NOMO-1 (cell line): ENCODE data around the gene SIGLEC15.
"Not testable (repeated sequence)": the region's sequence is repeated elsewhere in the genome, so short reads cannot be mapped to it uniquely, and the experiment has no call there.

Source experiments
- DNase-seq, 2 experiments: peaks; one replicate each; lab custom pipeline; 2025; ENCODE audit not compliant: unreplicated experiment in 2 of 2; lab: John Stamatoyannopoulos, UW

SIGLEC15 gene

DNA sequence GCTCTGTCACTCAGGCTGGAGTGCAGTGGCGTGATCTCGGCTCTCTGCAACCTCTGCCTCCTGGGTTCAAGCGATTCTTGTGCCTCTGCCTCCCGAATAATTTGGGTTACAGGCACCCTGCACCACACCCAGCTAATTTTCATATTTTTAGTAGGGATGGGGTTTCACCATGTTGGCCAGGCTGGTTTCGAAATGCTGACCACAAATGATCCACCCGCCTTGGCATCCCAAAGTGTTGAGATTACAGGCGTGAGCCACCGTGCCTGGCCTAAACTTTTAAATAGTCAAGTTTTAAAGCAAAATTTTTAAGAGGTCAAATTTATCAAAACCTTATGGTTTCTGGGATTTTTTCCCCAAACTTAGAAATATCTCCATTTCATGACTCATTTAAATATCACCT is 6.7 kb upstream of the SIGLEC15 start:
- DNase-seq, result peak in 1 of 2 experiments; percentile 22

- peak; percentile 31 to 41 for DNase-seq
Observed at GRCh38 chr18:45820106-45820745, 5.2 kb upstream of the SIGLEC15 start.

GRCh38 chr18:45821026-45821425 is 4.4 kb upstream of the SIGLEC15 start:
- DNase-seq, result no peak

DNA sequence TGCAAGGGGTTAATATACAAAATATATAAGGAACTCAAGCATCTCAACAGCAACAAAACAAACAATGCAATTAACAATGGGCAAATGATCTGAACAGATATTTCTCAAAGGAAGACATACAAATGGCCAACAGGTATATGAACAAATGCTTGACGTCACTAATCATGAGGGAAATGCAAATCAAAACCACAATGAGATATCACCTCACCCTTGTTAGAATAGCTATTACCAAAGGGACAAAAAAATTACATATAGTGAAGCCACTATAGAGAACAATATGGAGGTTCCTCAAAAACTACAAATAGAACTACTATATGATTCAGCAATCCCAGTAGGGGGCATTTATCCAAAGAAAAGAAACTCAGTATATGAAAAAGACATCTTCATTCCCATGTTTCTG is 3.8 kb upstream of the SIGLEC15 start:
- DNase-seq, result no peak

DNA sequence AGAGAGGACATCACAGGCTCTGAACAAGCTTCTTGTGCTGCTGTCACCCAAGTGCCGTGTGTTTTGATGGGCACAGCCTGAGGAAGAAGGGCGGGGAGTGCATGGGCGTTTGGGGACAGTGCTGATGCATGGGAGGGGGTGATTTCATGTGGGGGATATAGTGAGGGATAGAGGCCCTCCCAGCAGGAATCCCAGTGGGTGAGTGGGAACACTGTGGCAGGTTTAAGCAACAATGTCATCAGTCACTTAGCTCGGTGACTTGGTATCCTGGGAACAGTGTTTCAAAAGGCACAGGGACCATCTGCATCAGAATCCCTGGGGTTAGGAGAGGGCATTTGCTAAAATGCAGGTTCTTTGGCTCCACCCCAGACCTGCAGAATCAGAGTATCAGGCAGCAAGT is 609 bp downstream of the SIGLEC15 start:
- DNase-seq, result no peak

GRCh38 chr18:45826716-45827115 is 1.2 kb downstream of the SIGLEC15 start:
- DNase-seq, result not testable (repeated sequence)

DNA sequence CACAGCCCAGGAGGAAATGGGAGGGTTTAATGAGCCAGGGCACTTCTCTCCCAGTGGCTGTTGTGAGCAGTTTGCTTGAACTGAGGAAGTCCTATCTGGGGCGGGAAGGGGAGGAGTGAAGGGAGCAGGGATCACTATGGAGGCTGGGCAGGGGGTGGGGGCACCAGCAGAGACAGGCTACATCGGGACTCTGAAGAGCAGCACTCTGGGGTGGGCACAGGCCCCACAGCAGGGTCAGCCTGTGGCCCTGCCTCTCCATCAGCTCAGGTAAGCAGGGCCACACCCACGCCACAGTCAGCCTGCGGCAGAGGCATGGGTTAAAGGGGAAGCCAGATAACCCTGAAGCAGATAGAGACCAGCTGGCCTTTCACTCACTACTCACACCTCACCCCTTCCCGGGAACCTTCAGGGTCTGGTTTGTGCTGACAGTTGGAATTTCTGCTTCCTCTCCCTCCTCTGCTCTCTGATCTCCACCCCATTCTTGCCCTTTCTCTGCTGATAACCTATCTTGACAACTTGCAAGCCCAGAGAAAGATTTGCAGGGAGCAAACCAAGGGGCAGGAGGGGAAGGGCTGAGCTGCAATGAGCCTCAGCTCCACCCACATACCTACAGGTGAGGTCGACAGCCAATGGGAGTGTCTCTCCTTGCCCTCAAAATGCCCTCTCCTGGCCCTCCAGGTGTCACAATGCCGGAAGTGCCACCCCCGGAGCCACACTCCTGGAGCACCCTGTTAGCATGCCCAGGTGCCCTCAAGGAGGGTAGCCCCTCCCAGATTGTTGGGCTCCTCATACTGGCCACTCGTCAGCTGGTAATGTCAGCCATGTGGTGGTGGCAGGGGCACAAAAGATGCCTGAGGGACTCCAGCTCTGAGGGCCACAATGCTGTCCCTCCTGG is 3.7 kb downstream of the SIGLEC15 start:
- peak; percentile 40 to 68 for DNase-seq

DNA sequence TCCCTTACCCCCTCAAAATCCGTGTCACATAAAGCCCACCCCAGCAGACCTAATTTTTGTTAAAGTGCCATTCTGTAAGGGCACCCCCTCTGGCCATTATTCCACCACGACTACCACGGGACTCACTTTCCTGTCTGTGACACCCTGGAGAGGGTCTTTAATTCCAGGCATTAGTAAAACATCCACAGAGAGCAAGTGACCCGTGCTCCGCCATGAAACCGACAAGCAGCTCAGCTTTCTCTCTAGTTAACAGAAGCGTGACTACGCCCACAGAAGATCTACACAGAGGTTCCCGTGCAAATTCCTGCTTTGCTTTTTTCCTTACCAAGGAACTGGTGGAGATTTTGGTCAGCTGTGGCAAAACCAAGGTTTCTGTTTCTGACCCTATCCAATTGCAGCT is 4.4 kb downstream of the SIGLEC15 start:
- DNase-seq, result no peak

- no peak for DNase-seq
Observed at GRCh38 chr18:45830917-45831316, 5.4 kb downstream of the SIGLEC15 start.

GRCh38 chr18:45833846-45834245 is 8.4 kb downstream of the SIGLEC15 start:
- DNase-seq, result no peak

GRCh38 chr18:45834306-45834705 is 8.8 kb downstream of the SIGLEC15 start:
- DNase-seq, result no peak

DNA sequence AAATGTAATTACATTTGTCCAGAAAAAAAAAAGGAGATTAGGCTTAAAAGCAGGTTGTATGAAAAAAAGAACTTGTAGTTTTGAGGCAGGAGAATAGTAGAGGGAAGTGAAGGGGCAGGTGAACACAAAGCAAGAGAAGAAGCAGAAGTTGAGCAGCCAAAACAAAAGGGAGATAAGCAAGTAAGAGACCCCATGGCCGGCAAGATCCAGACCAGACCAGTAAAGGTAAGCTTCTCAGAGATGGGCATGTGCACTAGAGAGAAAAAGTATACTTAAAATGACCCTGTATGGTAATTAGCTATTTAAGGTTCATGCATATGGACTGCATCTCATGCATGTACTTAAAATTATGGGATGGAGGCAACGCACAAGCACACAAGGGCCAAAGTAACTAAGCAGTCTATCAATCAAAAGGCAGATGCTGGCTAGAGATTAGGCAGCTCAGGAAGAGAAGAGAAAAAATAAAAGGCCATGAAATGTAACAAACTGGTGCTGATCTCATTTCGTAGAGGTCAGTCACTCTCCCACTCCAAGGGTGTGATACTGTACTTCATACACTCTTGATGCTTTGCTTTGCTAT is 9.7 kb downstream of the SIGLEC15 start:
- no peak for DNase-seq

- no peak for DNase-seq
Observed at GRCh38 chr18:45836242-45837205, 11.0 kb downstream of the SIGLEC15 start.

DNA sequence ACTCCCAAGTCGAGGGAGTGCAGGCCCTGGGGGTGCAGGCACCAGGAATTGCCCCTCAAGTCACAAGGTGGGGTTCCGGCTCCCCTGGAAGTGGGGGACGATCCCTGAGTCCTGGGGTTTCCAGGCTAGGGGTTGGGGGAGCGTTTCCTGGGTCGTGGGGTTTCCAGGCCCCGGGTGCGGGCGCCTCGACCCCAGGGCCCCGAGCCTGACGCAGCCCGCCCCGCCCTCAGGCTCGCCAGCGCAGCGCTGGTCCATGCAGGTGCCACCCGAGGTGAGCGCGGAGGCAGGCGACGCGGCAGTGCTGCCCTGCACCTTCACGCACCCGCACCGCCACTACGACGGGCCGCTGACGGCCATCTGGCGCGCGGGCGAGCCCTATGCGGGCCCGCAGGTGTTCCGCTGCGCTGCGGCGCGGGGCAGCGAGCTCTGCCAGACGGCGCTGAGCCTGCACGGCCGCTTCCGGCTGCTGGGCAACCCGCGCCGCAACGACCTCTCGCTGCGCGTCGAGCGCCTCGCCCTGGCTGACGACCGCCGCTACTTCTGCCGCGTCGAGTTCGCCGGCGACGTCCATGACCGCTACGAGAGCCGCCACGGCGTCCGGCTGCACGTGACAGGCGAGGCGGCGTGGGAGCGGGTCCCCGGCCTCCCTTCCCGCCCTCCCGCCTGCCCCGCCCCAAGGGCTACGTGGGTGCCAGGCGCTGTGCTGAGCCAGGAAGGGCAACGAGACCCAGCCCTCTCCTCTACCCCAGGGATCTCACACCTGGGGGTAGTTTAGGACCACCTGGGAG is 12.0 kb downstream of the SIGLEC15 start:
- peak; percentile 68 to 82 for DNase-seq

GRCh38 chr18:45838302-45839070 is 13.0 kb downstream of the SIGLEC15 start:
- no peak for DNase-seq

DNA sequence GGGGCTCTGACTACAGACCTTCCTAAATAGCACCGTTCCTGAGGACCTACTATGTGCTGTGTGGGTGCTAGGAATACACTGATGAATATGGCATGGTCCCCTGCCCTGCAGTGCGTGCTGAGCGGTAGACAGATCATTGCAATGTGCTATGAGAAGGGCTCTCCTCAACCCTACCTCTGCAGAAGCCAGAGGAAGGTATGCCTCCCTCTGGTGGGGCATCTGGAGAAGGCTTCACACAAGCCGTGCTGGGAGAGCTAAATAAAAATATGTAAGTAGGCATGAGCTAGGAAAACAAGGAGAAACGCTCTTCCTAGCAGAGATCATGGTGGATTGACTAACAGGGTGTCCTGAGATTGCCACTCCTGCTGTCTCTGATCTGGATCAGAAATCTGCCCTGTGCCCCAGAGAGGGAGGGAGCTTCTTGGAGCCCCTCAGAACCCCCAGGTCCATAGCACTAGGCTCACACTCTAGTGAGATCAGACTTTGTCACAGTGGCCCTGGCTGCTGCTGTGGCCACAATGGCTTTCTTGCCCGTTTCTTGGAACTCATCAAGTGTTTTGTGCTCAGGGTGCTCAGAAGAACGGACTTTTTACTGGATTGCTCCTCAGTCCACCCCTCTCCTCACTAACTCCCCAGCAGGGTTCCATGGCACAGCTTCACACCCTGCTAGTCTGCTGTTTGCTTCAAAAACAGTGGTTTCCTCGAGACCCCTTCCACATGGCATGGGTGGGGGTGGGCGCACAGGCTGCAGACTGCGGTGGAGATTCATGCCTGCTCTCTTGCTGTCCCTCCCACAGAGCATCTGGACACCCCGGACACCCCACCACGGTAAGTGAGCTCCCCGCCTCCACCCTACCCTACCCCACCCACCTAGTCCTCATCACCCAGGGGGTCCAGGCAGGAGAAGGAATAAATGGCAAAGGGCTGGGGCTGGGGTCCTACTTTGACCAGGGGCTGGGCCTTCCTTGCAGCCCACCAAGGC is 14.2 kb downstream of the SIGLEC15 start:
- peak; percentile 24 to 26 for DNase-seq

DNA sequence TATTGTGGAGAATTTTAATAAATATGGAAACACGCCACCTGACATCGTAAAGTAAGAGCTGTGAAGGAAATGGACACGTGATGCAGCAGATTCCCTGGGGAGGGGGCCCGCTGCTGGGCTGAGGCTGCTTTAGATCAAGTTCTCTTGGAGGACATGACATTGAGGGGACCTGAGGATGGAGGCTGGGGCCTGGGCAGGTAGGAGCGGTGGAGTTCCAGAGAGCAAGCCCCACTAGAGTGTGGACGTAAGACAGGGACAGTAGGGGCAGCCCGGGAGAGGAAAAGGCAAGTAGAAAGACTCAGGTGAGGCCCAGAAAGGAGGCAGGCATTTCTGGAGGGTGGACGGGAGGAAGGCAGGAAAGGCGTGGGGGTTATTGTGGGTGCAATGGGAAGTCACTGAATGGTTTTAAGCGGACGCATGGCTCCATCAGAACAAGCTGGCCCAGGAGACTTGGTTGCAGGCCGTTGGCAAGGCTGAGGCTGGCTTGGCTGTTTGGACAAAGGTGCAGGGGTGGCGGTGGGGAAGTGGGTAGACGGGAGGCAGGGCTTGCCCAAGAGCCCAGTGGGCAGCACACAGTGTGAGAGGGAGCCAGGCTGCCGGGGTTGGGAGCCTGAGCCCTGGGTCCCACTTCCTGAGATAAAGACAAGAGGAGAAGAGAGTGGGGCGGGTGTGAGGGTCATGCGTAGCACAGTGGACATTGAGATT is 15.7 kb downstream of the SIGLEC15 start:
- no peak for DNase-seq
